NCI-H1105 (cell line): ENCODE data around the gene MAN1A2.

Experiments used
- DNase-seq: peaks from one replicate; lab custom pipeline; 2025; lab: John Stamatoyannopoulos, UW

MAN1A2 gene

GRCh38 chr1:117359561-117360289 is 7.5 kb upstream of the MAN1A2 start:
- DNase-seq: no peak

- no peak for DNase-seq
Observed at GRCh38 chr1:117362986-117363385, 4.3 kb upstream of the MAN1A2 start.

- DNase-seq: no peak
Observed at GRCh38 chr1:117363571-117364048, 3.6 kb upstream of the MAN1A2 start.

- DNase-seq: no peak
Observed at GRCh38 chr1:117364240-117364639, 3.0 kb upstream of the MAN1A2 start.

GRCh38 chr1:117365350-117366176 is 1.7 kb upstream of the MAN1A2 start:
- no peak for DNase-seq

GRCh38 chr1:117366177-117367045 is 838 bp upstream of the MAN1A2 start:
- DNase-seq: peak; percentile 87

- DNase-seq: peak; percentile 10
Observed at GRCh38 chr1:117368116-117369108, 1.2 kb downstream of the MAN1A2 start.

GRCh38 chr1:117370071-117370470 is 2.8 kb downstream of the MAN1A2 start:
- no peak for DNase-seq

GRCh38 chr1:117370509-117370908 is 3.3 kb downstream of the MAN1A2 start:
- no peak for DNase-seq

GRCh38 chr1:117371441-117372151 is 4.3 kb downstream of the MAN1A2 start:
- no peak for DNase-seq

- DNase-seq: no peak
Observed at GRCh38 chr1:117372863-117373412, 5.7 kb downstream of the MAN1A2 start.

- no peak for DNase-seq
Observed at GRCh38 chr1:117373932-117374331, 6.7 kb downstream of the MAN1A2 start.

- no peak for DNase-seq
Observed at GRCh38 chr1:117375327-117375726, 8.1 kb downstream of the MAN1A2 start.

- DNase-seq: no peak
Observed at GRCh38 chr1:117387060-117387633, 19.9 kb downstream of the MAN1A2 start.

GRCh38 chr1:117388328-117388727 is 21.1 kb downstream of the MAN1A2 start:
- no peak for DNase-seq

- DNase-seq: no peak
Observed at GRCh38 chr1:117389284-117389683, 22.0 kb downstream of the MAN1A2 start.

GRCh38 chr1:117389779-117390178 is 22.5 kb downstream of the MAN1A2 start:
- no peak for DNase-seq

- DNase-seq: no peak
Observed at GRCh38 chr1:117392771-117393170, 25.5 kb downstream of the MAN1A2 start.

- no peak for DNase-seq
Observed at GRCh38 chr1:117396074-117396473, 28.8 kb downstream of the MAN1A2 start.

- no peak for DNase-seq
Observed at GRCh38 chr1:117396636-117397035, 29.4 kb downstream of the MAN1A2 start.
